Stromal cell of bone marrow (primary cell): ENCODE data around the gene SCRN3.
"Not testable (repeated sequence)": the region's sequence is repeated elsewhere in the genome, so short reads cannot be mapped to it uniquely, and the experiment has no call there.

Source experiments
- DNase-seq: peaks from one replicate; pipeline ENCODE4 v3.0.0-alpha.2; 2012; ENCODE audit warnings: low read depth

Gene SCRN3, protein sequence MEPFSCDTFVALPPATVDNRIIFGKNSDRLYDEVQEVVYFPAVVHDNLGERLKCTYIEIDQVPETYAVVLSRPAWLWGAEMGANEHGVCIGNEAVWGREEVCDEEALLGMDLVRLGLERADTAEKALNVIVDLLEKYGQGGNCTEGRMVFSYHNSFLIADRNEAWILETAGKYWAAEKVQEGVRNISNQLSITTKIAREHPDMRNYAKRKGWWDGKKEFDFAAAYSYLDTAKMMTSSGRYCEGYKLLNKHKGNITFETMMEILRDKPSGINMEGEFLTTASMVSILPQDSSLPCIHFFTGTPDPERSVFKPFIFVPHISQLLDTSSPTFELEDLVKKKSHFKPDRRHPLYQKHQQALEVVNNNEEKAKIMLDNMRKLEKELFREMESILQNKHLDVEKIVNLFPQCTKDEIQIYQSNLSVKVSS

DNA sequence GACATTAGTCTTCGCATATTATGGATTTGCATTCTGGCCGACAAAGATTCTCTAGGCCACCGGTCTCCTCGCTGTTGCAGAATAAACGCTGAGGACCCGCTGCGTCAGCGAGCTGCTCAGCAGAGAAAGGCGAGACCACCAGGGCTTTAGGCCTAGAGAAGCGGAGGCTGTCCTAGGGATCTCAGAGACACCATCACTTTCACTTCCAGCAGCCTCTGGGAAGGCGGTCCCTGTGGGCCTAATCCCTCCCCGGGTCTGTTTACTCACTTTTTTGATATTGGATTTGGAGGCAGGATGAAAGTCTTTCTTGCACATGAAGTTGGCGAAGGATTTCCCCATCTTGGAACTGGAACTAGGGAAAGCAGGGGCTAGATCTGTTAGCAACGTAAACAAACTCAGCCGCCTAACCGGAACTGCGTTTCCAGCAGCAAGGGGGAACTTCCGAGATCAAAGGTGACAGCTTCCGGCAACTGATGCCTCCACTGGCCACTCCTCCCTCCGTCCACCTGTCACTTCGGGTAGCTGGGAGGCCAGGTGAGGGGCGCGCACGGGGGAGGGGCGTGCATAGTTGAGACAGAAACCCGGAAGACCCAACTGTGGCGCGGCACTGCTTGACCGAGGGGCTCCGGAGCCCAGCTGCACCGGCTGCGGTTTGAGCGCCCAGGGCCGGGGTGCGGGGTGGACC lies at the start of gene SCRN3:
TSS of gene SCRN3 (plus strand) at position 447 of the 685 bp plus-strand sequence. CDS start 2,554 bp downstream, outside the sequence.
- DNase-seq, result peak; percentile 56

DNA sequence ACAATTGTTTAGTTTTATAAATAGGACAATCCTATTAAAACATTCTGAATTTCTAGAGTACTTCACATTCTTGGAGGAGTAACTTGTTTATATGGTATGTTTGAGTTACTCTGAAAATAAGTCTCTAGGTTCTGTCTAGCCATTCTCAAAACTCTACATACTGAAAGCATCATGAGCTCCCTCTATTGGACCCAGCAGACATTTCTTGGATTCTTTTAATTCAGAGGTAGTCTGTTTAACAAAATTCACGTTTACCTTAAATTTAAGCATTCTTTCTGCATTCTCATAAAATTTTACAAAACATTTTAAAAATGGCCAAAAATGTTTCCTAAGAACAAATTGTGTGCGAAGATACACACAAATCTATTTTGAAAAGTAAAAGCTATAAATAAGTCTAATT lies 45.5 kb upstream of the SCRN3 start:
- DNase-seq, result no peak

DNA sequence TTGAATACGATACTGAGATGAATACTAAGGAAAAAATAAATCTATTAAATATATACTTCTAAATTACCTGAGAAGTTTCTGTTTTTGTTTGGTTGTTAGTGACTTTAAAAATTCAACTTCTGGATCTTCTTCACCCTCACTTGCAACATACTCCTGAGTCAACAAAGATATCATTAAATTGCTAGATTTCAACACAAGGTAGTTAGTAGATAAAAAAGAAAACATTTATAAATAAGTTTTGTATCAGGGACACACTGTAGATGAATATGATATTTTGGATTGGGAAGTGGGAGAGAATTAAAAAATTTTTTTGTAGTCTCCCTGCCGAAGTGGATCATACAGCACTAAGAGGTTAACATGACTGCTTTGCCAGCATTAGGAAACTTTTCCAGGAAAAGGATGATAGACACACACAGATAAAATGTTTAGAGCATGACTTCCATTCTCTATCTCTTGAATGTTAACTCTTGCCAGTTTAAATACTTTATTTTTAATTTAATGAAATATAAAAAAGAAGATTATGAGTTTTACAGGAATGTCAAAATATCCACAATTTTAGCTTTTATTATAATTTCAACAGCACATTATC lies 44.8 kb upstream of the SCRN3 start:
- DNase-seq, result no peak

DNA sequence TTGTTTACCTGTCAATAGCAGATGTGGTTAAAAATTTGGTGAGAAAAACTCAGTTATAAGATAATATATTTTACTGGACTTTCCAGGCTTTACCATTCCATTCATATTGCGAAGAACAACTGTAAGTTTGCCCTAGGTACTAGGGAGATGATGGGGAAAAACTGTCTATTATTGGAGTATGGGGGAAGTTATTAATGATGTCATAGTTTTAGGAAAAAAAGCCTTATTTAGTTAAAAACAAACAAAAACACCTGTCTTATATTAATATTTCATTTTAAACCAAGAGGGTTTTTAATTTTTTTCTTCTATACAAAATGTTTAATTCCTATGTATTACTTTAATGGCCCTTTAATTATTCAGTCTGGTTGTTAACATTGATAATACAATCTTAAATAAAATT lies 42.5 kb upstream of the SCRN3 start:
- DNase-seq, result no peak

DNA sequence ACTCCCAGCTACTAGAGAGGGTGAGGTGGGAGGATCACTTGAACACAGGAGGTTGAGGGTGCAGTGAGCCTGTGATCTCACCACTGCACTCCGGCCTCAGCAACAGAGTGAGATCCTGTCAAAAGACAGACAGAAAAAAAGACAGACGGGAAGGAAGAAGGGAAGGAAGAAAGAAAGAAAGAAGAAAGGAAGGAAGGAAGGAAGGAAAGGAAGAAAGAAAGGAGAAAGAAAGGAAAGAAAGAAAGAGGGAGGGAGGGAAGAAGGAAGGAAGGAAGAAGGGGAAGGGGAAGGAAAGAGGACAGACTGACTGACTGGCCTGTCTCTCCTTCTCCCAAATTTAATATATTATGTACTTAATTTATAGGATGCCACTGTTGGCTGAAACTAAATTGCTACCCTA lies 39.2 kb upstream of the SCRN3 start:
- no peak for DNase-seq

DNA sequence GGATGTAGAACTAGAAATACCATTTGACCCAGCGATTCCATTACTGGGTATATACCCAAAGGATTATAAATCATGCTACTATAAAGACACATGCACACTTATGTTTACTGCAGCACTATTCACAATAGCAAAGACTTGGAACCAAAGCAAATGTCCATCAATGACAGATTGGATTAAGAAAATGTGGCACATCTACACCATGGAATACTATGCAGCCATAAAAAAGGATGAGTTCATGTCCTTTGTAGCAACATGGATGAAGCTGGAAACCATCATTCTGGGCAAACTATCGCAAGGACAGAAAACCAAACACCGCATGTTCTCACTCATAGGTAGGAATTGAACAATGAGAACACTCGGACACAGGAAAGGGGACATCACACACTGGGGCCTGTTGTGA lies 35.9 kb upstream of the SCRN3 start:
- DNase-seq, result not testable (repeated sequence)

DNA sequence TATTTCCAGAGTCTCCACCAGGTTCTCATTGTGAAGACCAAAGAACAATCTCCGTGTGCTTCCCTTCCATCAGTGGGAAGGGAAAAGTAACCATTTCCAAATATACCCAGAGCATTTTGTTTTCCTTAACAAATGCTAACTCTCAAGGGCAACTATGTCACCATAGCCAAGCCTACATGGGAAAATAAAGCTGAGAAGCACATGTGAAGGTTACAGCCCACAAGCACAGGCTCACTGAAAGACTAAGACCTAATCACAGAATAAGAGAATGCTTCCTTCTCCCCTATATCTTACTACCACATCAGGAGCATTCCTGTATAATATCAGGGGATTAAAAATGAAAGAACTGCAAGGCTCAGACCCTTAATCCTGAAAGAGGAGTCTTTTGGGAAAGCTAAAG lies 32.6 kb upstream of the SCRN3 start:
- no peak for DNase-seq

DNA sequence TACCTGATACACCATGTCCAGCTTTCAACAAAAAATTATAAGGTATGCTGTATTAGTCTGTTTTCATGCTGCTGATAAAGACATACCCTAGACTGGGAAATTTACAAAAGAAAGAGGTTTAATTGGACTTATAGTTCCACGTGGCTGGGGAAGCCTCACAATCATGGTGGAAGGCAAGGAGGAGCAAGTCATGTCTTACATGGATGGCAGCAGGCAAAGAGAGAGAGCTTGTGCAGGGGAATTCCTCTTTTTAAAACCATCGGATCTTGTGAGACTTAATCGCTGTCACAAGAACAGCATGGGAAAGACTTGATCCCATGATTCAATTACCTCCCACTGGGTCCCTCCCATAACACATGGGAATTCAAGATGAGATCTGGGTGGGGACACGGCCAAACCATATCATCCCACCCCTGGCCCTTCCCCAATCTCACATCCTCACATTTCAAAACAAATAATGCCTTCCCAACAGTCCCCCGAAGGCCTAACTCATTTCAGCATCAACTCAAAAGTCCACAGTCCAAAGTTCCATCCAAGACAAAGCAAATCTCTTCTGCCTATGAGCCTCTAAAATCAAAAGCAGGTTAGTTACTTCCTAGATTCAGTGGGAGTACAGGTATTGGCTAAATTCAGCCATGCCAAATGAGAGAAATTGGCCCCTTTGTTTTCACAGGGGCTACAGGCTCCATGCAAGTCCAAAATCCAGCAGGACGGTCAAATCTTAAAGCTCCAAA lies 31.9 kb upstream of the SCRN3 start:
- DNase-seq, result not testable (repeated sequence)

DNA sequence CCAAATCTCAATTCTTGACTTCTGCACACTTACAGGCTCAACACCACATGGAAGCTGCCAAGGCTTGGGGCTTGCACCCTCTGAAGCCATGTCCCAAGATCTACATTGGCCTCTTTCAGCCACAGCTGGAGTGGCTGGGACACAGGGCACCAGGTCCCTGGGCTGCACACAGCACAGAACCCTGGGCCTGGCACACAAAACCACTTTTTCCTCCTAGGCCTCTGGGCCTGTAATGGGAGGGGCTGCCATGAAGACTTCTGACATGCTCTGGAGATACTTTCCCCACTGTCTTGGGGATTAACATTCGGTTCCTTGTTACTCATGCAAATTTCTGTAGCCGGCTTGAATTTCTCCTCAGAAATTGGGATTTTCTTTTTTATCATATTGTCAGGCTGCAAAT lies 30.9 kb upstream of the SCRN3 start:
- DNase-seq, result no peak

DNA sequence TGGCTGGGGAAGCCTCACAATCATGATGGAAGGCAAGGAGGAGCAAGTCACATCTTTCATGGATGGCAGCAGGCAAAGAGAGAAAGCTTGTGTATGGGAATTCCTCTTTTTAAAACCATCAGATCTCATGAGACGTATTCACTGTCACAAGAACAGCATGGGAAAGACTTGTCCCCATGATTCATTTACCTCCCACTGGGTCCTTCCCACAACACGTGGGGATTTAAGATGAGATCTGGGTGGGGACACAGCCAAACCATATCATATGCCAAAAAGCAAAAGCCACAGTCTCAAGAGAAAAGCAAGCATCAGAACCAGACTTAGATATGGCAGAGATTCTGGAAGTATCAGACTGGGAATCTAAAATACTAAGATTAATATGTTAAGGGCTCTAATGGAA lies 30.0 kb upstream of the SCRN3 start:
- no peak for DNase-seq

DNA sequence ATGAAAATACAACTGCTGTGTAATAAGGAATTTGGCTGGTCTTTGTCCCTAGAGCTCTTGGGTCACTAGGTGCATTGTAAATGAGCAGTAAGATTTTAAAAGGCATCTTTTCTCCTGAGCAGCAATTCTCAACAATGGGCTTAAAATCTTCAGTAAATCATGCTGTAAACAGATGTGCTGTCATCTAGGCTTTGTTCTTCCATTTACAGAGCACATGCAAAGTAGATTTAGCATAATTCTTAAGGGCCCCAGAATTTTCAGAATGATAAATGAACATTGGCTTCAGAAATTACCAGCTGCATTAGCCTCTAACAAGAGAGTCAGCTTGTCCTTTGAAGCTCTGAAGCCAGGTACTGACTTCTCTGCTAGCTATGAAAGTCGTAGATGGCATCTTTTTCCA lies 26.8 kb upstream of the SCRN3 start:
- no peak for DNase-seq

DNA sequence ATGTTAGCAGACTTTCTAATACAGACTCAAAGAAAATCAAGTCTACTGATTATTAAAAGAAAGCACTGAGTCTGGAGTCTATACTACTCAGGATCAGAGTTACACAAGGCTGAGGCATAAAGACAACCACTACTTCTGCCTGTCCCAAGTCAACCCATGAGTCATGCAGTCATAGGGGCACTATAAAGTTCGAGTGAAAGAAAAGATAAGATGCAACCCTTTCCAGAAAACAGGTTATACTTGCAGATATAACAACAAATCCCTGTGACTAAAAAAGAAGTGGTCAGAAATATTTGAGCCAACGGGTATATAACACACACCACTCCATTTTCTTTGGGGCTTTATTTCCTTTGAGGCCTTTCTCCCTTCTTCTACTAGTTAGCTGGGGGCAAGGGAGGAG lies 18.6 kb upstream of the SCRN3 start:
- DNase-seq, result peak; percentile 9

DNA sequence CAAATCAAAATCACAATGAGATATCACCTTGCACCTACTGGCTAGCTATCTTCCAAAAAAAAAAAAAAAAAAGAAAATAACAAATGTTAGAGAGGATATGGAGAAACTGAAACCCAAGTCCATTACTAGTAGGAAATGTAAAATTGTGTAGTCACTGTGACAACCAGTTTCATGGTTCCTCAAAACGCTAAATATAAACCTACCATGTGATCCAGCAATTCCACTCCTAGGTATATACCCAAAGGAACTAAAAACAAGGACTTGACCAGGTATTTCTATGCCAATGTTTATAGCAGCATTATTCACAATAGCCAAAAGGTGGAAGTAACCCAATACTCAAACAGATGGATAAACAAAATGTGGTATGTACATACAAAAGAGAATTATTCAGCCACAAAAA lies 11.7 kb upstream of the SCRN3 start:
- no peak for DNase-seq

DNA sequence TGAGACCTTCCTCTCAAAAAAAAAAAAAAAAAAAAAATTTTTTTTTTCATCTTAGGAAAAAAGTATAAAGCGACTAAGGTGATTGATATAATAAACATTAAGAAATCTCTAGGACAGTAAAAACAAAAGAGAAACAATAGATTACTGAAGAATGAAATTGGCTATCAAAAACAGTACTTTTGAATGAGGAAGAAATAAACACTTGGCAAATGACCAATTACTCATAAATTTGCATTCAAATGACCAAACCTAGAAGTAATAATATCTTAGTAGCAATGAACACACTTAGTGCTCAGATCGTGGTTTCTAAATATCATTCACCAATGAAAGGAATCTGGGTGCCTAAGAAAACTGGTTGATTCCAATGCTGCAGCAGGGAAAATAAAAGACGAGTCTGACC lies 10.3 kb upstream of the SCRN3 start:
- DNase-seq, result no peak

DNA sequence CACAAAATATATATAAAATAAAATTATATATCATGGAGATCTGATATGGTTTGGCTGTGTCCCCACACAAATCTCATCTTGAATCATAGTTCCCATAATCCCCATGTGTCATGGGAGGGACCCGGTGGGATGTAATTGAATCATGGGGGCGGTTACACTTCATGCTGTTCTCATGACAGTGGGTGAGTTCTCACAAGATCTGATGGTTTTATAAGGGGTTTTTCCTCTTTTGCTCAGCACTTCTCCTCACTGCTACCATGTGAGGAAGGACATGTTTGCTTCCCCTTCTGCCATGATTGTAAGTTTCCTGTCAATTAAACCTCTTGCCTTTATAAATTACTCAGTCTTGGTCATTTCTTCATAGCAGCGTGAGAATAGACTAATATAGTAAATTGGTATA lies 6.8 kb upstream of the SCRN3 start:
- DNase-seq, result not testable (repeated sequence)

DNA sequence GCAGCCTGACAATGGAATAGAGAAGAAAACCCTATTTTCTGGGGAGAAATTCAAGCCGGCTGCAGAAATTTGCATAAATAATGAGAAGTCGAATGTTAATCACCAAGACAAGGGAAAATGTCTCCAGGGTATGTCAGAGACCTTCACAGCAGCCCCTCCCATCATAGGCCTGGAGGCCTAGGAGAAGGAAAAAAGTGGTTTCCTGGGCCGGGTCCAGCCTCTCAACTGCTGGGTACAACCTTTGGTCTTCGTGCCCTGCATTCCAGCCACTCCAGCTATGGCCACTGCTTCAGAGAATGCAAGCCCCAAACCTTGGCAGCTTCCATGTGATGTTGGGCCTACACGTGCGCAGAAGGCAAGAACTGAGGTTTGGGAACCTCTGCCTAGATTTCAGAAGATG lies 6.0 kb upstream of the SCRN3 start:
- no peak for DNase-seq

DNA sequence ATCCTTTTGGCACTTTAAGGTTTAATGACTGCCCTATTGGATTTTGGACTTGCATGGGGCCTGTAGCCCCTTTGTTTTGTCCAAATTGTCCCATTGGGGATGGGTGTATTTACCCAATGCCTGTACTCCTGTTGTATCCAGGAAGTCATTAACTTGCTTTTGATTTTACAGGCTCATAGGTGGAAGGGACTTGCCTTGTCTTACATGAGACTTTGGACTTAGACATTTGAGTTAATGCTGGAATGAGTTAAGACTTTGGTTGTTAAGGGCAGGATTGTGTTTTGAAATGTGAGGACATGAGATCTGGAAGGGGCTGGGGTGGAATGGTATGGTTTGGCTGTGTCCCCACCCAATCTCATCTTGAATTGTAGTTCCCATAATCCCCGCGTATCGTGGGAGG lies 5.2 kb upstream of the SCRN3 start:
- not testable (repeated sequence) for DNase-seq

DNA sequence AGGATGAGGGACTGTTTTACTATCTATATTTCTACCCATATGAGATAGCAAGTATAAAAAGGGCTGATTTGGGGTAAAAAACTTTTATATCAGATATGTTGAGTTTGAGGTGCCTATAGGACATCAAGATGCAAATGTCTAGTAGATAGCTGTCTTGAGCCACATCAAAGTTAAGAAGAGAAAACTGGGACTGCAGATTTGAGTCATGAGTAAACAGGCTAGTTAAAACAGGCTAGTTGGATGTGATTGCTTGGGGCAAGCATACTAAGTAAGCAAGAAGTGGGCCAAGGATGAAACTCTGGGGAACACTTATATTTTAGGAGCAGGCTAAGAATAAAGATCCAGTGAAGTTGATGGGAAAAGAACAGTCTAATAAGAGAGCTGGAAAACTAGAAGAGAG lies 2.8 kb upstream of the SCRN3 start:
- peak; percentile 3 for DNase-seq

DNA sequence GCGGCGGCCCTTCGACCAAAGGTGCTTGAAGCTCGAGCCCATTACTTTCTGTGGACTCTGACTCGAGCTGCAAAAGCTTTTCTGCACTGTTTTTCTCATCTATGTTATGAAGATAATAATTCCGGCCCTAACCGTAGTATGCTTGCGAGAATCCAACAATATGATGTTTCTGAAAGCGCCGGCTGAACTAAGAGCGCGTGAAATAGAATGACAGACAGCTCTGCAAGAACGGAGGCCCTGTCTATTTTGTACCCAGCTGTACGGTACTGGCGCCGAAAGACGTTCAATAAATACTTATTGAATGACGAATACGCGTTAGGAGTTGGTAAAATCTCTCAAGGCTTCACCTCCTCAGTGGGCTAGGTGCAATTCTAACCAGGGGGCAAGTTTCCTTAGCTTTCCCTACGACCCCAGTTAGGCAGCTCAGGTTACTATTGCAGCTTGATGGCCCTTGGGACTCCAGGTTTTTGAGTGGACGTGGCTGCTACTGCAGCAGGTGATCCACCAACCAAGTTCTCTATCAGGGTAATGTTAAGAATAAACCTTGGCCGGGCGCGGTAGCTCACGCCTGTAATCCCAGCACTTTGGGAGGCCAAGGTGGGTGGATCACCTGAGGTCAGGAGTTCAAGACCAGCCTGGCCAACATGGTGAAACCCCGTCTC lies 570 bp downstream of the SCRN3 start:
- DNase-seq, result peak; percentile 1

DNA sequence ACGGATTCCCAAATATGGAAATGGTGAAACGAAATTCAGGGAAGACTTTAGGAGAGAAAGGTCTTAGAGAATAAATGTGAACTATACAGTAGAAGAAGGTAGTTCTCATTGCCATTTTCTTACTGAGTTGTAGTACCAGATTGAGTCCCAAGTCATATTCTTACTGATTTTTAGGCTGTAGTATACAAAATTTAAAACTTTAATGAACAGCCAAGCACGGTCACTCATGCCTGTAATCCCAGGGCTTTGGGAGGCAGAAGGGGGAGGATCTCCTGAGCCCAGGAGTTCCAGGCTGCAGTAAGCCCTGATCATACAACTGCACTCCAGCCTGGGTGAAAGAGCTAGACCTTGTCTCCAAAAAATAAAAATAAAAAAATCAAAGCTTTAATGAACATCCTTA lies 2.2 kb downstream of the SCRN3 start:
- DNase-seq, result no peak

DNA sequence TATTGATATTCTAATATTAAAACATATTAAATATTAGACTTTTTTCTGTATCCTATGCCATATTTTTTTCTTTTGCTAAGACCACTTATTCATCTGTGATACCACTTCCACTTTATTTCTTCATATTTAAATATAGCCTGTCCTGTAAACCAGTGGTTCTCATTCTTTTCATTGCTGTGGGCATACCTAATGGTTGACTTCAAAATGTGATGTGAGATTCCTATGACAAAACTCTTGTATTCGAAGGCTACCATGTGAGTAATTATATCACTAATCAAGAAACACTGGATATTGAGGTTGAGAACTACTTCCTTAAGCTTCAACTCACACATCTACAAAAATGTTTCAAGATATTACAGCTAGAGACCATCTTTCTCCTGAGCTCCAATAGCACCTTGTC lies 3.6 kb downstream of the SCRN3 start:
- no peak for DNase-seq

DNA sequence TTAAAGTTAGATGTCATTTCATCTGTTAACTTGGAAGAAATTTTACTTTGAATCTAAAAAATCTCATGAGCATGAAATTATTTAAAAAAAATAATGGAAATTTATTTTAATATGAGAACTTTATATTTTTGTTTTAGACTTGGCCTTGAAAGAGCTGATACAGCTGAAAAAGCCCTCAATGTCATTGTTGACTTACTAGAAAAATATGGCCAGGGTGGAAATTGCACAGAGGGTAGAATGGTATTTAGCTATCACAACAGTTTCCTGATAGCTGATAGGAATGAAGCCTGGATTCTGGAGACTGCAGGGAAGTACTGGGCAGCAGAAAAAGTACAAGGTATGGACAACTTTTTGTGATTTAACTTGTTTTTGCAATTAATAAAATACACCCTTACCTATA lies 5.3 kb downstream of the SCRN3 start:
- DNase-seq, result no peak
